NCI-H2029 treated with DMSO at 0.1 percent for 48 hours (cell line): ENCODE measurements around the gene TMEM39A.
A peak's percentile ranks its signal among the peaks of the same experiment; 100 is the strongest.

ENCODE experiments used
- DNase-seq: peaks from one replicate; lab custom pipeline; 2025; lab: John Stamatoyannopoulos, UW

TMEM39A gene

DNA sequence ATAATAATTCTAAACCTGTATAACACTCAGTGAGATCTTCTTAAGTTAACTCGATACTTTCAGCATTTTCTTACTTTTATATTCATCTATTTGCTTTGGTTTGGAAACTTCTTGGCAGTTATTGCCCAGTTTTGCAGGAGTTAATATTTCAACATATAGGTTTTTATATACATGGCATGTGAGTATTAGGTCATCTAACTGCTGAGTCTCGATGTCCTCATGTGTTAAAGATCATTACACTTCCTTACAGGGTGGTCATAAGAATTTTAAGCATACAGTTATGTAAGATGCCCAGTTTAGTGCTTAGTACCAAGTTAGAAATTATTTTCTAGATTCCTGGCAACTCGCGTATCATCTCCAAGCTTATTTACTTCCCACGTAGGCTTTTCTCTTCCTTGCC, 62.9 kb downstream of the TMEM39A start:
- DNase-seq, result no peak

DNA sequence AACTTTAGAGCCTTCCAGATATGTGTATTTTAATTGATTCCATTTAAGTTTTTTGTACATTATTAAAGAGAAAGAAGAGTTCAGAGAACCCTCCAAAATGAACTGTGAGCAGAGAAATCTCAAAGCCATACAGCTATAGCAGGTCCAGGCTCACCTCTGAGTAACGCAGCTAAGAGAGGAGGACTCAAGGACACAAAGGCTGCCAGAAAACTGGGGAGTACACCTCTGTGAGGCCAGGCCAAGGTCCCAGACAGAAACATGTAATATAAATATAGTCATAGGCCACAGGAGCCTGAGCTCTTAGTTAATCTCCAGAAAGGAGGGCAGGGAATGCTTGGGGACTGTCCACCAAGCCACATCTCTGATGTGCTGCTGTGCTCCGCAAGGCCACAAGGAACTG, 66.5 kb downstream of the TMEM39A start:
- no peak for DNase-seq

DNA sequence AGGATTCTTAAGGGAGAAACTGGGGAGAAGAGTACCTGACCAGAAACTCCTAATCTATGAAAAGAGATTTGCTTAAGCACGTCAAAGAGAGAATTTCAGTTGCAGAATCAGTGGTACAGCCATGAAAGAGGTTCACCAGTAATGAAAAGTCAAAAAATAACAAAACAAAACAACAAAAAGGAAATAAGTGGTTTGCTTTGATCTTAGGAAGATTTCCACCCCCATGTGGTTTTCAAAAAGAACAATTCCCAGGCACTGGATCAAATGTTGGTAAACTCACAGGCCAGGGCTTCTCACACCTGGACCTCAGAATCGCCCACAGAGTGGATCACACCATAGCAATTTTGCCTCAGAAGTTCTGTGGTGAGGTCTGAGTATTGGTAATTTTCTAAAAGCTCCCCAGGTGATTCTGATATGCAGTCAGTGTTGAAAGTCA, 67.5 kb downstream of the TMEM39A start:
- DNase-seq, result no peak

DNA sequence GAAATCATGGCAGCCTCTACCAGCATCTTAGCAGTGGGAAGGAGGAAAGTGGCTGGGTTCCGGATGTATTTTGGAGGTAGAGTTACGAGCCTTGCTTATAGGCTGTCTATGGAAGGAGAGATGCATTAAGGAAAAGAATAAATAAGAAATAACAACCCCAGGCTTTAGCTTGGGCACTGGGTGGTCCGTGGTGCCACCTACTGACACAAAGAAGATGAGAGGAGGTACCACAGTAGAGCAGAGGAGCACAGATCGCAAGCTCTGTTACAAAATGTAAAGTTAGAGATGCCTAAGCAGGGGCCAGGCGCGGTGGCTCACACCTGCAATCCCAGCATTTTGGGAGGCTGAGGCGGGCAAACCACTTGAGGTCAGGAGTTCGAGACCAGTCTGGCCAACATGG, 74.8 kb downstream of the TMEM39A start:
- no peak for DNase-seq

DNA sequence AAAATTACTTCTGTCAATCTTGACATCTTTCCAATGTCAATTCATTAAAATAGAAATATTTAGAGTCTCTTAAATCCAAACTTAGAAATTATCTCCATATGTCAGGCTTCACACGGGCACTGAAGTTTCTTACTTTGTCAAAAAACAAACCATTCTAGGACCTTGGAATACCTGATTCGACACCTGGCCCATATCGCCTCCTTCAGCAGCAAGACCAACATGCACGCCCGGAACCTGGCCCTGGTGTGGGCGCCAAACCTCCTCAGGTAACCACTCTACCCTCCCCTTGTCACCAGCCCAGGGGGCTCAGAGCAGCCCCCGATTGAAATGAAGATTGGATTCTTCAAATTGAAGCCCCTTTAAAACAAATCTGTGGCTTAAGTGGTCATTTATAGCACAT, 81.3 kb downstream of the TMEM39A start:
- DNase-seq, result no peak

- peak; percentile 54 for DNase-seq
Measured at GRCh38 chr3:119380697-119381096, 82.7 kb downstream of the TMEM39A start.
